Neutrophil (primary cell): ENCODE results near the gene PLCH2.

Experiments used
- H3K27ac ChIP-seq: fragments of 200-600 bp; sonication (generic); 2 replicates; pipeline ENCODE4 v1.5.1; 2016; ENCODE audit warnings: mild to moderate bottlenecking, moderate library complexity
- H3K27me3 ChIP-seq: fragments of 200-600 bp; sonication (generic); 2 replicates; pipeline ENCODE4 v1.6.0; 2016; ENCODE audit warnings: mild to moderate bottlenecking
- H3K36me3 ChIP-seq: fragments of 200-600 bp; sonication (generic); 2 replicates; pipeline ENCODE4 v1.5.1; 2017
- H3K4me1 ChIP-seq, 2 experiments: fragments of 200-600 bp in 1 of 2; sonication (generic) in 1 of 2; 1 replicate in 1 of 2; 2 replicates in 1 of 2; pipeline versions ENCODE4 v1.5.1 to v1.6.1; 2013 to 2016; ENCODE audit warnings: low read depth in 1 of 2, low read length in 1 of 2, mild to moderate bottlenecking in 1 of 2, moderate library complexity in 1 of 2; ENCODE audit not compliant: control insufficient read depth in 1 of 2, insufficient read depth in 1 of 2
- H3K4me3 ChIP-seq, 2 experiments: fragments of 200-600 bp in 1 of 2; sonication (generic) in 1 of 2; 1 replicate in 1 of 2; 2 replicates in 1 of 2; pipeline ENCODE4 v1.5.1; 2013 to 2016; ENCODE audit warnings: low read depth in 1 of 2, low read length in 1 of 2, mild to moderate bottlenecking in 1 of 2, moderate library complexity in 1 of 2
- H3K9me3 ChIP-seq: fragments of 200-600 bp; sonication (generic); 2 replicates; pipeline ENCODE4 v1.5.1; 2016
- TF ChIP-seq, protein P1 (sequence below): fragments of 200-600 bp; sonication (generic); IDR thresholded peaks from 2 replicates; pipeline ENCODE4 v1.5.1; 2016; ENCODE audit warnings: antibody characterized with exemption

The PLCH2 gene

DNA sequence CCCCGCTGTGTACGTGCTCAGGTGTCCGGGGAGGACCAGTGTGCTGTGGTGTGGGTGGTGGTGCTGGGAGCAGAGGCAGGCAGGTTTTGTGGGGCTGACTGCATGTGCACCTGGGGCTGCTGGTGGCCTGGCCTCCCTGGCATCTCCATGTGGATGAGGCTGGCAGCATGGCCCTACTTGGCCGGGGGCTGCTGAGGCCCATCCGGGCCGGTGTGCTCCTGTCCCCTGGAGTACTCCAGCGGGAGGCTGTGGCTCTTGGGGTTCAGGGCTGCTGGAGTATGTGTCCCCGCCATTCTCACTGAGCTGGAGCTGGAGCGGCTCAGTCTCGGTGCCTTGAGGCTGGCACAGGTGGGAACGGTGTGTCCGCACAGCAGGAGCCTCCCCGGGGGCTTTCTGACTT, 42.9 kb upstream of the PLCH2 start:
- H3K27me3 ChIP-seq = peaks cover 36% of the 10 kb centered on the region
- no peaks in the 10 kb centered on the region for H3K9me3 ChIP-seq
- no peaks in the 10 kb centered on the region for H3K36me3 ChIP-seq
- no peak overlapping the region for H3K4me3 ChIP-seq
- no peaks in the 10 kb centered on the region for H3K4me1 ChIP-seq
- H3K27ac ChIP-seq = no peak overlapping the region
- TF ChIP-seq, protein P1, sequence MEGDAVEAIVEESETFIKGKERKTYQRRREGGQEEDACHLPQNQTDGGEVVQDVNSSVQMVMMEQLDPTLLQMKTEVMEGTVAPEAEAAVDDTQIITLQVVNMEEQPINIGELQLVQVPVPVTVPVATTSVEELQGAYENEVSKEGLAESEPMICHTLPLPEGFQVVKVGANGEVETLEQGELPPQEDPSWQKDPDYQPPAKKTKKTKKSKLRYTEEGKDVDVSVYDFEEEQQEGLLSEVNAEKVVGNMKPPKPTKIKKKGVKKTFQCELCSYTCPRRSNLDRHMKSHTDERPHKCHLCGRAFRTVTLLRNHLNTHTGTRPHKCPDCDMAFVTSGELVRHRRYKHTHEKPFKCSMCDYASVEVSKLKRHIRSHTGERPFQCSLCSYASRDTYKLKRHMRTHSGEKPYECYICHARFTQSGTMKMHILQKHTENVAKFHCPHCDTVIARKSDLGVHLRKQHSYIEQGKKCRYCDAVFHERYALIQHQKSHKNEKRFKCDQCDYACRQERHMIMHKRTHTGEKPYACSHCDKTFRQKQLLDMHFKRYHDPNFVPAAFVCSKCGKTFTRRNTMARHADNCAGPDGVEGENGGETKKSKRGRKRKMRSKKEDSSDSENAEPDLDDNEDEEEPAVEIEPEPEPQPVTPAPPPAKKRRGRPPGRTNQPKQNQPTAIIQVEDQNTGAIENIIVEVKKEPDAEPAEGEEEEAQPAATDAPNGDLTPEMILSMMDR = no peak

DNA sequence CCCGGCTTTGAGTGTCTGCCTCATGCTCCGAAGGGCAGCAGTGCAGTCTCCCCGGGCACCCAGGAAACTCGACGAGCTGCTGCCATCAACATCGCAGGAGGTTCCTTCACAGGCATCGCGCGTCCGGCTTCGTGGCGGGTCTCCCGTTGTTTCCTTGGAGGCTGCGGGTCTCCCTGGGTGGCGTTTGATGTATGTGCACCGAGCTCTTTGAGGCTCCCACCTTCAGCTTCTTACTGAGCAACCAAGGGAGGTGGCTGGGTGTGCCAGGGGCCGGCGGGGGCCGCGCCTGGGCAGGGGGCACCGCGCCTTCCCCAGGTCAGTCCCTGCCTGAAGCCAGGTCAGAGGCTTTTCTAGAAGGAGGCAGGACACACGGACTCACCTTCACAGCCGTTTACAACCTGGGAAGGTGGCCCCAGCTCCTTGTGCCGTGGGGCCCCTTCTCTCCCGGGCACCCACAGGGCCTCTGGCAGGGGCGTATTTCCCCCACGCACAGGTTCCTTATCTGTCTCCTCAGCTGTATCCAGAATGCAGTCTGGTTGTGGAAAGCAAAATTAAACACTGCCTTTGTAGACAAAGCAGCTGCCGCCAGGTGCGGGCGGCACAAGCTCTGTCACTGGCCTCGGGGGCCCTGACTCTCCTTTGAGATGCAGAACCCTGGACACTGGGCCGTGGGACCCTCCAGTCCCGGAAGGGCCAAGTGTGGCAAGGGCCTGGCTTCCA, 42.0 kb upstream of the PLCH2 start:
- TF ChIP-seq, protein P1 = no peak
- Histone ChIP-seq H3K9me3 (no peaks in the 10 kb centered on the region), H3K4me3 (no peak overlapping the region), H3K27ac (no peak overlapping the region), H3K36me3 (no peaks in the 10 kb centered on the region), H3K27me3 (peaks cover 36% of the 10 kb centered on the region), H3K4me1 (no peaks in the 10 kb centered on the region)

DNA sequence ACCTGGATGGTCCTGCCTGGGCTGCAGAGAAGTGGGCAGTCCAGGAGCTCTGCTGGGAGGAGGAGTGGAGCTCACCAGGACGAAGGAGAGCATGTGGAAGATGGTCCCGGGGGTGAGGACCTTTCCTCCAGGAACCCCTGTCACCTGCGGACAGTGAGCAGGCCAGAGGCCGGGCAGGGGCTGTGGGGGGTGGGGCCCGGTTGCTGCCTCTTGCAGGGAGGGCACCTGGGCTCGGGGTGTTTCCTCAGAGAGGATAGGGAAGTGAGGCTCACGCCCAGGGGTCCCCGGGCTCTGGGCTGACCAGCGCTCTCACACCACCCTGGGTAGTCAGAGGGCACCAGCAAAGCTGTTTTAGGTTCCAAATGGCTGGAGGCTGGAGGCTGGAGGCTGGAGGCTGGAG, 41.0 kb upstream of the PLCH2 start:
- no peaks in the 10 kb centered on the region for H3K4me1 ChIP-seq
- no peaks in the 10 kb centered on the region for H3K9me3 ChIP-seq
- H3K27ac ChIP-seq = no peak overlapping the region
- no peaks in the 10 kb centered on the region for H3K36me3 ChIP-seq
- H3K4me3 ChIP-seq = no peak overlapping the region
- TF ChIP-seq, protein P1 = no peak
- peaks cover 36% of the 10 kb centered on the region for H3K27me3 ChIP-seq

GRCh38 chr1:2435746-2436355, 40.2 kb upstream of the PLCH2 start:
- TF ChIP-seq, protein P1 = no peak

DNA sequence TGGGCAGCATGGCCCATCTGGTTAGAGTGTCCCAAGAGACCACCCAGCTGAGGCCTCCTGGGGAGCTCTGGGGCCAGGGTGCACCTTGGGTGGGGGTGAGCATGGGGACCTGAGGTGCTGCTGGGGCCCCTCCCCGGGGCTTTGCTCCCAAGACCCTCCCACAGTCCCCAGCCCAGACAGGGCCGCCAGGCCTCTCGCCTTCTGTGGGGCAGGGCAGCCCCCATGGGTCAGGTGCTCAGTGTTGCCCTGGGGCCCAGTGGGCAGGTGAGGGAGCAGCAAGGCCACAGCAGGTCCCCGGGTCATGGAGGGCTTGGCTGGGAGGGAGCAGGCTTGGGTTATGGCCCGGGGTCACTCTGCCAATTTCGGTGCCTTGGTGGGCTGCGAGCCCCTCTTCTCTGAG, 39.2 kb upstream of the PLCH2 start:
- peaks cover 48% of the 10 kb centered on the region for H3K27me3 ChIP-seq
- TF ChIP-seq, protein P1 = no peak
- H3K9me3 ChIP-seq = no peaks in the 10 kb centered on the region
- no peaks in the 10 kb centered on the region for H3K4me1 ChIP-seq
- H3K4me3 ChIP-seq = no peak overlapping the region
- H3K36me3 ChIP-seq = no peaks in the 10 kb centered on the region
- H3K27ac ChIP-seq = no peak overlapping the region

More at GRCh38 chr1:2435746-2436355, 40.2 kb upstream of the PLCH2 start:
- no peaks in the 10 kb centered on the region for H3K4me1 ChIP-seq
- no peak overlapping the region for H3K27ac ChIP-seq
- H3K36me3 ChIP-seq = no peaks in the 10 kb centered on the region
- no peaks in the 10 kb centered on the region for H3K9me3 ChIP-seq
- H3K4me3 ChIP-seq = no peak overlapping the region
- H3K27me3 ChIP-seq = peaks cover 38% of the 10 kb centered on the region
